Activated gamma-delta T cell (primary cell): Measurements from ENCODE around the gene CFDP1.

Source experiments
- DNase-seq: peaks from one replicate; lab custom pipeline; 2025; lab: John Stamatoyannopoulos, UW

Gene CFDP1

DNA sequence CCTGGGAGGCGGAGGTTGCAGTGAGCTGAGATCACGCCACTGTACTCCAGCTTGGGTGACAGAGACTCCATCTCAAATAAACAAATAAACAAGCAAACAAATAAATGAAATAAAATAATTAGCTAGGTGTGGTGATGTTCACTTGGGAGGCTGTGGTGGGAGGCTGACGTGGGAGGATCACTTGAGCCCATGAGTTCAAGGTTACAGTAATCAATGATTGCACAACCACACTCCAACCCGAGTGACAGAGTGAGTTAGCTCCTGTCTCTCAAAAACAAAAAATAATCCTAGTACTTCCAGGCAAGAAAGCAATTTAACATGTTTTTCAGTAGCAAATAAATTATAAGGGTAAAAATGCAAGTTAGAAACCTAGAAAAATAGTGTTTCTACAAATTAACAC, 26.4 kb downstream of the CFDP1 start:
- DNase-seq = no peak

GRCh38 chr16:75402821-75403475, 30.4 kb downstream of the CFDP1 start:
- no peak for DNase-seq

GRCh38 chr16:75402159-75402820, 31.0 kb downstream of the CFDP1 start:
- no peak for DNase-seq

DNA sequence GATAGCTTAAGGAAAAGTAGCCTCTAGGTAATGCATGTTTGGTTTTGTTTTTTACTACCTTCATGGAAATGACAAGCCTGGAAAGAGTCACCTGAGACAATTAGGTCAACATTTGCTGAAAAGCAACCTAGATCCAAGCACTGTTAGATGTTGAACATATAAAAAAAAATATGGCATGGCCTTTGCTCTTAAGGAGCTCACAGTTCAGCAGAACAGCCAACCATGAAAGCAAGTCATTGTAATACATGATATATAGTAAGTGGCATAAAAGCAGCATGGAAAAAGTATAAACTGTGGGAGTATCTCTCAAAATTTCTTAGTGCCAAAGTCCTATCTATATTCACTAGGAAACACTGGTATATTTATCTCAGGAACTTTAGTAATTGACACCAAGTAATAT, 31.6 kb downstream of the CFDP1 start:
- no peak for DNase-seq

- no peak for DNase-seq
Observed at GRCh38 chr16:75398333-75398732, 35.0 kb downstream of the CFDP1 start.

GRCh38 chr16:75394941-75395340, 38.4 kb downstream of the CFDP1 start:
- no peak for DNase-seq

DNA sequence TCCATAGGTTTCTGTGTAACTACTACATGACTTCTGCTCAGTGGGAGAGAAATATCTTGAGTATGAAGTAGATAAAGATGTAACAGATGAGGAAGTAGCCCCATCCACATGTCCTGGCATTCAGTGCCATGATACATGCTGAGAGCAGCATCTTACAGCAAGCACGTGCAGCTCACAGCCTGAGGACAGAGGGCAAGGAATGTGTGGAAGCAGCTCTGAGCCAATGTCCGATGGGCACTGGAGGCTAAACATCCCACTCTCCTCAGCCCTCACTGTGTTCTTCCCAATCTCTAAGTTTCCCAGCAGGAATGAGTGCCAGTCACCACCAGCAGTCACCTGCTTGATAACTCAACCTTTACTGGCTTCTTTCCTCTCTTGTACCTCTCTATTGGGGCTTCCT, 40.4 kb downstream of the CFDP1 start:
- no peak for DNase-seq

GRCh38 chr16:75390926-75391653, 42.2 kb downstream of the CFDP1 start:
- no peak for DNase-seq

GRCh38 chr16:75389096-75389690, 44.1 kb downstream of the CFDP1 start:
- no peak for DNase-seq

- DNase-seq = no peak
Observed at GRCh38 chr16:75387951-75388350, 45.4 kb downstream of the CFDP1 start.

GRCh38 chr16:75385507-75386152, 47.7 kb downstream of the CFDP1 start:
- DNase-seq = no peak

DNA sequence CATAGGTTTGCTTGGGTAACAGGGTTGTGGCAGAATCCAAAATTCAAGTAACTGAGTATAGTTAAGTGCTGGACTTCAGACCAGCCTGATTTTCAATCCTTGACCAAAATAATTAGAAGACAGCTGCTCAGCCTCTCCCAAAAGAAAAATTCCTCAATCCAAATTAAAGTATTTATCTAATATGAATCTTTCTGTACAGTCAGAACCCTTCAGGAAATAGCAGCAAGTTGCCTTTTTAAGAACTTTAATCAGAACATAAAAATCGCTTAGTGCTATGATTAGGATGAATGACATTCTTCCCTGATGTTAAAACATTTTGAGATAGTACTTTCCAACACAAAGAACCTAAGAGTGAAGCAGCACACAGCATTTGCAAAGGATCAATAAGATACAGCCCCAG, 50.2 kb downstream of the CFDP1 start:
- DNase-seq = no peak

DNA sequence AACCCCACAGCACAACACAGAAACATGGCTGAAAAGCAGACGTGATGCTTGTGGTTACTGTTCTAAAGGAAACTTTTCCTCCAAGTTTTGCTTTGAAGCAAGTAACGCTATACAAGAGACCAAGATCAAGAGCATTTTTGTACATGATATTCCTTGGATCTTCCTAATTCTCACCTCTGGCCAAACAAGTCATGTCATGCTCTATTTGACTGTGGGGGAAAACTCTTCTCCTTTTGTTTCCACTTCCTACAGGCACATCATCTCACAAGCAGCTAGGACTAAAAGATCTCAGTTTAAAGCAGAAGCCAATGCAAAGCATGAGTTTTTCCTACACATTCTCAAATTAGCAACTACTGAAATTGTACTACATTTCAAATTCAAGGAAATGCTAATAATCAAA, 50.7 kb downstream of the CFDP1 start:
- DNase-seq = no peak

DNA sequence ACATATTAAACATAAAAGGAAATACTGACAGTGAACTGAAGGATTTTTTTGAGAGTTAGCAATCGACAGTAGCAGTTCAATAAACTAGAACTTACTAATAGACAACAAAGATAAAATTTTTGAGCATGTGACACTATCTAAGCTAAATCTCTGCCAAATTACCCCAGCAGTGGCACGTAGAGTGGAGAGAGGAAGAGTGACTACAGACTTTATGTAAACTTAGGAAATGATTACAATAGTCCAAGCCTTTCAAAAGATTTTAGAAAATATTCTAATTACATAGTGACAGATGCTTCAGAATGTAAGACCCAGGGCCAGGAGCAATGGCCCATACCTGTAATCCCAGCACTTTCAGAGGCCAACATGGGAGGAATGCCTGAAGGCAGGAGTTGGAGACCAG, 52.4 kb downstream of the CFDP1 start:
- no peak for DNase-seq

DNA sequence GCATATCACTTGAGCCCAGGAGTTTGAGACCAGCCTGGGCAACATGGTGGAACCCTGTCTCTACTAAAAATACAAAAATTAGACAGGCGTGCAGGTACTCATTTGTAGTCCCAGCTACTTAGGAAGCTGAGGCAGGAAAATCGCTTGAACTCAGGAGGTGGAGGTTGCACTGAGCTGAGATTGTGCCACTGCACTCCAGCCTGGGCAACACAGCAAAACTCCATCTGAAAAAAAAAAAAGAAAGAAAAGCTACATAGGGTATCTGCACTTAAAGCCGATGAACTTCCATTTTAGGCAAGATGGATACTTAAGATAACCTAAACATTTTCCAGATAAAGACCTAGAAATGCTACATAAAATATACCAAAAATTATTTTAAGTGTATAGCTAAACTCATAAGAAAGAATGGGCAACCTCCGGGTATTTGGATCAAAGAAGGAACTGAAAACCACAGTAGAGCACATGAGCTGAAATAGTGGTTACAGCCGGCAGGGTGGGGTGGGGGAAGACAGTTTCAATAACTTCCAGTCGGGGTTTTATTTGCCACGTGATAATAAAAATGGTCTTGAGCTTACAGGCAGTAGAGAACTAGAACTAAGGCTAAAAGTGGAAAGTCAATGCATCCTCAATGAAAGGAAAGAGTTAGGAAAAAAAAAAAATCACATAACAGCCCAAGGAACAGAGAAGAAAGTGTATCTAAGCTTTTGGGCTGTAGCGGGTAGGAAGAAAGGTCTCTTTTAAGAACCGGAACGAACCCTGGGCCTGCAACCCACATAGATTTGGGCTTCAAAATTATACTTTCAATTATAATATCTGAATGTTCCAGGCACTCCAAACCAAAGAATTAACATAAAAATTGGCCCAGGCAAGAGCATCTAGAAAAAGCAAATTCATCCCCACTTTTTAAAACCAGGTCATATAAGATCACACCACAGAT, 53.1 kb downstream of the CFDP1 start:
- DNase-seq = no peak

DNA sequence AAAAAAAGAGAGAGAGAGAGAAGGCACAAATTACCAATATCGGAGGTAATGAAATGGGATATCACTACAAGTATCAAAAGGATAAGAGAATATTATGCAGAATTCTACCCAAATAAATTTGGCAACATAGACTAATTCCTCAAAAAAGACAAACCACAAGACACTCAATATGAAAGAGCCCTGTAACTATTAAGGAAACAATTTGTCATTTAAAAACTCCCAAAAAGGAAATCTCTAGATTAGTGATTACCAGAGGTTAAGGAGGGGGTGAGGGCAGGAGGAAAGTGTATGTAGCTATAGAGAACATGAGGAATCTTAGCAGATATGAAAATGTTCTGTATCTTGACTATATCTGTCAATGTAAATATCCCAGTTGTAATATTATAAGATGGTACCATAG, 54.0 kb downstream of the CFDP1 start:
- no peak for DNase-seq

DNA sequence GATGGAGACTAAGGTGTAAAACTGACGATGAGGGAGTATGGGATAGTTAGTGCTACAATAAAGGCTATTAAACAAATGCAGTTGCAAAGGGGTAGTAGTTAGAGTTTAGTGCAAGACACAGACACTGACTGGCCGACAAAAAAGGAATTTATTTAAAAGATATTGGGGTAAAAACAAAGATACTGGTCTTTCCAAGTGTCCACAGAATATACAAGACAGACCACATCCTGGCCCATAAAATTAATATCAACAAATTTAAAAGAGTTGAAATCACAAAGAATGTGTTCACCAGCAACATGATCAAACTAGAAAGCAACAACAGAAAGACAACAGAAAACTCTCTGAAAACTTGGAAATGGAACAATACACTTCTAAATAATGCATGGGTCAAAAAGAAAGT, 54.7 kb downstream of the CFDP1 start:
- no peak for DNase-seq

GRCh38 chr16:75377729-75378386, 55.4 kb downstream of the CFDP1 start:
- DNase-seq = no peak

DNA sequence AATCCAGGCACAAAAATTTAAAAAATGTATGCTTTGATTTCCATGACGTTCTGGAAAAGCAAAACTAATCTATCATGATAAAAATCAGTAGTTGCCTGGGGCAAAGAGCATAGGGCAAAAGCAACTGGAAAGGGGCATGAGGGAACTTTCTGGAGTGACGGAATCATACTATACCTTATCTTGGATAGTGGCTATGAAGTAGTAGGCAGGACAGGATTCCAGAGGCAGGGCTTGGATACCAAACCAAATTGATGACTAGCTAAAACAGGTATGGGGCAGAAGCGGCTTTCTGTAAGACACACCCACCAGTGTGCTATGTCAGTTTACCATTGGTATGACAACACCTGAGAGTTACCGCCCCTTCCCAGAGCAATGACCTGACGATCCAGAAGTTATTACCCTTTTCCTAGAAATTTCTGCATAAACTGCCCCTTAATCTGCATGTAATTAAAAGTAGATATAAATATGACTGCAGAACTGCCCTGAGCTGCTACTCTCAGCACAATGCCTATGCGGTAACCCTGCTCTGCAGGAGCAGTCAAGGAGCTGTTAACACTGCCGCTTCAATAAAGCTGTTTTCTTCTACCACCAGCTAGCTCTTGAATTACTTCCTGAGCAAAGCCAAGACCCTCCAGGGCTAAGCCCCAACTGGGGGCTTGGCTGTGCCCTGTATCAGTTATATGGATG, 56.7 kb downstream of the CFDP1 start:
- no peak for DNase-seq

GRCh38 chr16:75374388-75374787, 58.9 kb downstream of the CFDP1 start:
- no peak for DNase-seq
